OCI-LY1 (cell line): ENCODE results near the gene CBFA2T3.
A peak's percentile ranks its signal among the peaks of the same experiment; 100 is the strongest.

ENCODE experiments used
- H2AFZ ChIP-seq: fragments of 200-600 bp; sonication (generic), shearing (Covaris generic); 2 replicates; pipeline ENCODE4 v1.6.0; 2014; ENCODE audit warnings: antibody characterized with exemption, mild to moderate bottlenecking, low read length
- H3F3A ChIP-seq: fragments of 200-600 bp; sonication (generic), shearing (Covaris generic); 2 replicates; pipeline ENCODE4 v1.6.0; 2014; ENCODE audit warnings: mild to moderate bottlenecking, antibody characterized with exemption, low read length, moderate library complexity; ENCODE audit not compliant: insufficient read depth
- H3K27ac ChIP-seq: fragments of 200-600 bp; sonication (generic); 2 replicates; pipeline ENCODE4 v1.5.1; 2014; ENCODE audit warnings: low read length, mixed run types, mild to moderate bottlenecking, low read depth; ENCODE audit not compliant: poor library complexity, severe bottlenecking
- H3K27me3 ChIP-seq: fragments of 200-600 bp; sonication (generic); 2 replicates; pipeline ENCODE4 v1.6.0; 2014; ENCODE audit warnings: antibody characterized with exemption, mild to moderate bottlenecking, low read length, moderate library complexity; ENCODE audit not compliant: insufficient read depth
- H3K36me3 ChIP-seq: fragments of 200-600 bp; sonication (generic); 2 replicates; pipeline ENCODE4 v1.6.1; 2014; ENCODE audit warnings: mild to moderate bottlenecking, antibody characterized with exemption, low read length, moderate library complexity, mixed read lengths; ENCODE audit not compliant: insufficient read depth
- H3K4me1 ChIP-seq: fragments of 200-600 bp; sonication (generic); 2 replicates; pipeline ENCODE4 v1.5.1; 2014; ENCODE audit warnings: mild to moderate bottlenecking, low read length, moderate library complexity; ENCODE audit not compliant: insufficient read depth, severe bottlenecking
- H3K4me2 ChIP-seq: fragments of 200-600 bp; sonication (generic), shearing (Covaris generic); 2 replicates; pipeline ENCODE4 v1.6.1; 2014; ENCODE audit warnings: low read length
- H3K4me3 ChIP-seq: fragments of 200-600 bp; sonication (generic); 2 replicates; pipeline ENCODE4 v1.5.1; 2014; ENCODE audit warnings: low read length, low read depth, mild to moderate bottlenecking, mixed read lengths; ENCODE audit not compliant: poor library complexity, severe bottlenecking
- H3K79me2 ChIP-seq: fragments of 200-600 bp; shearing (Covaris generic); 2 replicates; pipeline ENCODE4 v1.6.1; 2016; ENCODE audit warnings: mixed run types, low read length, mixed read lengths; ENCODE audit not compliant: insufficient read depth
- H3K9ac ChIP-seq: fragments of 200-600 bp; sonication (generic), shearing (Covaris generic); 2 replicates; pipeline ENCODE4 v1.6.1; 2014; ENCODE audit warnings: mild to moderate bottlenecking, low read length, mixed read lengths
- H3K9me2 ChIP-seq: fragments of 200-600 bp; sonication (generic), shearing (Covaris generic); 2 replicates; pipeline ENCODE4 v1.6.1; 2014; ENCODE audit warnings: low read depth, mild to moderate bottlenecking, low read length, mixed read lengths
- H3K9me3 ChIP-seq: fragments of 200-600 bp; shearing (Covaris generic); 2 replicates; pipeline ENCODE4 v1.6.1; 2014; ENCODE audit warnings: low read length, mixed read lengths
- H4K20me1 ChIP-seq: fragments of 200-600 bp; sonication (generic), shearing (Covaris generic); 2 replicates; pipeline ENCODE4 v1.6.0; 2016; ENCODE audit warnings: mild to moderate bottlenecking, low read length; ENCODE audit not compliant: insufficient read depth
- CTCF ChIP-seq: fragments of 200-600 bp; sonication (generic), shearing (Covaris generic); IDR thresholded peaks from 2 replicates; pipeline ENCODE4 v1.5.1; 2017; ENCODE audit warnings: mild to moderate bottlenecking, antibody characterized with exemption, low read length, moderate library complexity, mixed read lengths
- EZH2 ChIP-seq: fragments of 200-600 bp; sonication (generic), shearing (Covaris generic); IDR thresholded peaks from 2 replicates; pipeline ENCODE4 v1.8.0; 2017; ENCODE audit warnings: borderline replicate concordance, mixed run types, mild to moderate bottlenecking, antibody characterized with exemption, low read length, moderate library complexity, mixed read lengths

The CBFA2T3 gene

DNA sequence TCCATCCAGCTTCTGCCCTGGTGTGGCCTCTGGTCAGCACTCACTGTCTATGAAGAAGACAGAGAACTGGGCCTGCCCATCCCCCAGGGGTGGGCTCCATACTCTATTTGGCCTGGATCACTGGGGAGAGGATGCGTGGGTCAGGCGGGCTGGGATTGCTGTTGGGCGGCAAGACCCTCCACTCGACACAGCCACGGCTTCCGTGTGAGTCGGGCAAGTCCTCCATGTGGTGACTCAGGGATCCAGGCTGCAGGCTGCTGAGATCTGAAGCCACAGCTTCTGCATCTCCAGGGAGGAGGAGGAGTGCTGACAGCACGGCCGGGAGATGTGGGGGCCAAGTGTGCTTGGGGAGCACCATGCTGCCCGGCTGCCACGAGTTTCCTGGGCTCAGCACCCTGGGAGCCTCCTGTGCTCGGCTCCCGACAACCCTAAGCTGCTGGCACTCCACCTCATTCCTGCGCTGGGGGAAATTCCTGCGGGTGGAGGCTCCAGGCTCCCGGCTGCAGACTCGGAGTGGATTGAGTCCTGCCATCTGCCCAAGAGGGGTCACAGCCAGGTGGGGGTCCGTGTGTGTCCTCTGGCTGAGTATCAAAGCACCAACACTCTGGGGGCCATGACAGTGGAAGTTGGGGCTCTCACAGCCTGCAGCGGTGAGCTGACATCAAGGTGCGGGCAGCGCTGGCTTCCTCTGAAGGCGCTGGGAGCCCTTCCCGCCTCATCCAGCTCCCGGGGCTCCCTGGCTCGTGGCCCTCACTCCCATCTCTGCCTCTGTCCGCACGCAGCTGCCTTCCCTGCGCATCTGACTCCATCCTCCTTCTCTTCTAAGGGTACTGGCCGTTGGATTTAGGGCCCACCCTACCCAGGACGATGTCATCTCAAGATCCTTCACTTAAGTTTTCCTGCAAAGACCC lies 24.4 kb upstream of the CBFA2T3 start:
- H3K79me2 ChIP-seq, result no peaks in the 10 kb centered on the region
- no peak overlapping the region for H3K27ac ChIP-seq
- no peak overlapping the region for H2AFZ ChIP-seq
- no peak overlapping the region for H3K9ac ChIP-seq
- H3F3A ChIP-seq, result no peaks in the 10 kb centered on the region
- no peaks in the 10 kb centered on the region; the same call in 1 of the 2 replicates for H3K36me3 ChIP-seq
- no peaks in the 10 kb centered on the region for H3K9me2 ChIP-seq
- H3K4me3 ChIP-seq, result no peak overlapping the region
- peaks cover 13% of the 10 kb centered on the region for H3K9me3 ChIP-seq
- peaks cover 22% of the 10 kb centered on the region for H3K4me1 ChIP-seq
- no peak overlapping the region for H3K4me2 ChIP-seq
- no peak for TF ChIP-seq CTCF
- H3K27me3 ChIP-seq, result peaks cover 12% of the 10 kb centered on the region
- no peaks in the 10 kb centered on the region for H4K20me1 ChIP-seq

- H3K9me3 ChIP-seq, result peaks cover 13% of the 10 kb centered on the region
Measured at GRCh38 chr16:89000207-89000959, 23.4 kb upstream of the CBFA2T3 start.

More at GRCh38 chr16:89000207-89000959, 23.4 kb upstream of the CBFA2T3 start:
- Histone ChIP-seq H3K36me3 (no peaks in the 10 kb centered on the region; the same call in 1 of the 2 replicates), H3K4me3 (peak overlapping the region; percentile 28), H3K9me2 (no peaks in the 10 kb centered on the region), H3K9ac (peak overlapping the region; percentile 10; the same call in 1 of the 2 replicates), H3K27ac (peak overlapping the region; percentile 9), H3K27me3 (peaks cover 4% of the 10 kb centered on the region), H3K79me2 (no peaks in the 10 kb centered on the region), H4K20me1 (no peaks in the 10 kb centered on the region), H3K4me1 (peaks cover 23% of the 10 kb centered on the region), H3F3A (no peaks in the 10 kb centered on the region), H3K4me2 (peak overlapping the region; percentile 53), H2AFZ (no peak overlapping the region)
- TF ChIP-seq EZH2, result no peak
- no peak for TF ChIP-seq CTCF
